GM12878 (cell line): Measurements from ENCODE around the gene ATP12A. TPM values are rescaled to one million over a fixed set of nuclear protein-coding genes. Genes with fewer than 3 reads are reported as not detected.

Source experiments
- ATAC-seq: fragments of 200-7000 bp; cut with Tn5 transposase; 3 replicates; pipeline ENCODE4 v1.9.1; 2020; ENCODE audit warnings: mild to moderate bottlenecking, moderate library complexity
- BruUV-seq: library from RNA; stranded (reverse); fragments of 400-500 nt; replicated peaks from 2 replicates; lab custom pipeline; 2021; lab: Mats Ljungman, UMichigan
- CTCF ChIA-PET: fragments of 300-600 bp; sonication (Branson Sonifier 250); formaldehyde crosslinking; extraction: SDS; loops from one replicate; lab custom pipeline; 2021; ENCODE audit warnings: inconsistent platforms; lab: Yijun Ruan, JAX
- POLR2A ChIA-PET: fragments of 350-600 bp; formaldehyde crosslinking; extraction: SDS; loops from one replicate; lab custom pipeline; 2021; ENCODE audit warnings: inconsistent platforms; lab: Charles Lee
- RAD21 ChIA-PET: fragments of 300-600 bp; sonication (Branson Sonifier 250); formaldehyde crosslinking; loops from one replicate; lab custom pipeline; 2023; ENCODE audit warnings: antibody characterized with exemption; ENCODE audit not compliant: unreplicated experiment; lab: Charles Lee
- SMC1A ChIA-PET: fragments of 300-600 bp; sonication (Branson Sonifier 250); formaldehyde crosslinking; loops from one replicate; lab custom pipeline; 2023; ENCODE audit not compliant: unreplicated experiment, uncharacterized antibody; lab: Charles Lee
- DNase-seq: peaks from one replicate; pipeline ENCODE4 v3.0.0-alpha.2; 2011; ENCODE audit warnings: low read depth, low spot score
- FAIRE-seq: peaks from 3 replicates; lab custom pipeline; 2011; peaks lifted over from hg19 to GRCh38; lab: Jason Lieb, UNC
- H2AFZ ChIP-seq: 2 replicates; pipeline ENCODE4 v1.6.0; 2011; ENCODE audit warnings: low read depth, low read length, control low read depth; ENCODE audit not compliant: control insufficient read depth
- H3K27ac ChIP-seq: 2 replicates; pipeline ENCODE4 v1.5.1; 2011; ENCODE audit warnings: control low read depth; ENCODE audit not compliant: control insufficient read depth, insufficient read depth
- H3K27me3 ChIP-seq, 2 experiments: replicated peaks in 1 of 2; 2 replicates each; pipeline versions ENCODE4 v1.6.0 to v1.6.1; 2011; ENCODE audit warnings: low read length in 1 of 2; ENCODE audit not compliant: control insufficient read depth in 2 of 2, insufficient read depth in 2 of 2
- H3K36me3 ChIP-seq, 2 experiments: 2 replicates each; pipeline ENCODE4 v1.5.1; 2011; ENCODE audit warnings: low read length in 1 of 2; ENCODE audit not compliant: control insufficient read depth in 2 of 2, insufficient read depth in 2 of 2
- H3K4me1 ChIP-seq: 2 replicates; pipeline ENCODE4 v1.6.1; 2011; ENCODE audit warnings: mild to moderate bottlenecking, low read length, moderate library complexity, mixed read lengths; ENCODE audit not compliant: control insufficient read depth, insufficient read depth
- H3K4me2 ChIP-seq: 2 replicates; pipeline ENCODE4 v1.6.0; 2011; ENCODE audit warnings: control low read depth; ENCODE audit not compliant: control insufficient read depth, insufficient read depth
- H3K4me3 ChIP-seq: fragments of 200-600 bp; sonication (generic); 2 replicates; pipeline ENCODE4 v1.5.1; 2016
- H3K79me2 ChIP-seq: 2 replicates; pipeline ENCODE4 v1.6.0; 2011; ENCODE audit warnings: low read length; ENCODE audit not compliant: control insufficient read depth, insufficient read depth
- H3K9ac ChIP-seq: 2 replicates; pipeline ENCODE4 v1.8.0; 2011; ENCODE audit warnings: low read length, control low read depth, mixed read lengths; ENCODE audit not compliant: control insufficient read depth, insufficient read depth
- H3K9me3 ChIP-seq: replicated peaks from 3 replicates; pipeline ENCODE4 v1.5.1; 2011; ENCODE audit warnings: mild to moderate bottlenecking, low read length; ENCODE audit not compliant: control insufficient read depth, insufficient read depth
- H4K20me1 ChIP-seq: 2 replicates; pipeline ENCODE4 v1.6.0; 2011; ENCODE audit not compliant: control insufficient read depth, insufficient read depth
- BHLHE40 ChIP-seq, 2 experiments: fragments of 450-650 bp in 1 of 2; IDR thresholded peaks; 2 replicates each; pipeline ENCODE4 v1.6.1; 2011 to 2017; ENCODE audit warnings: low read depth in 2 of 2, borderline replicate concordance in 1 of 2, improper control_type of control experiment in 1 of 2, low read length in 1 of 2, mild to moderate bottlenecking in 1 of 2
- E2F8 ChIP-seq: fragments of 450-650 bp; IDR thresholded peaks from 2 replicates; pipeline ENCODE4 v1.6.1; 2018; ENCODE audit warnings: mild to moderate bottlenecking, low read depth, moderate library complexity; ENCODE audit not compliant: partially characterized antibody
- FOXK2 ChIP-seq: fragments of 450-650 bp; IDR thresholded peaks from 2 replicates; pipeline ENCODE4 v1.6.1; 2017; ENCODE audit warnings: mild to moderate bottlenecking, moderate library complexity
- HDAC2 ChIP-seq: fragments of 200-600 bp; sonication (generic); IDR thresholded peaks from 2 replicates; pipeline ENCODE4 v1.6.1; 2017
- HDGF ChIP-seq: fragments of 450-650 bp; IDR thresholded peaks from 2 replicates; pipeline ENCODE4 v1.6.1; 2016; ENCODE audit warnings: antibody characterized with exemption
- JUNB ChIP-seq: IDR thresholded peaks from 2 replicates; pipeline ENCODE4 v1.6.1; 2016; ENCODE audit warnings: antibody characterized with exemption, mild to moderate bottlenecking
- KDM1A ChIP-seq: fragments of 200-600 bp; sonication (generic); IDR thresholded peaks from 2 replicates; pipeline ENCODE4 v1.6.1; 2016; ENCODE audit warnings: borderline replicate concordance
- MYB ChIP-seq: fragments of 150-350 bp; IDR thresholded peaks from 2 replicates; pipeline ENCODE4 v1.6.1; 2014; ENCODE audit warnings: mild to moderate bottlenecking, low read depth, low read length, borderline replicate concordance
- NKRF ChIP-seq: fragments of 450-650 bp; conservative IDR thresholded peaks from 2 replicates; pipeline ENCODE4 v1.6.1; 2017; ENCODE audit warnings: mild to moderate bottlenecking, moderate library complexity
- POLR2A ChIP-seq: IDR thresholded peaks from 2 replicates; pipeline ENCODE4 v1.6.1; 2011; ENCODE audit warnings: low read depth, mild to moderate bottlenecking, low read length
- SIN3A ChIP-seq: IDR thresholded peaks from 2 replicates; pipeline ENCODE4 v1.6.1; 2012; ENCODE audit warnings: low read depth, low read length, improper control_type of control experiment
- SMAD1 ChIP-seq: fragments of 450-650 bp; IDR thresholded peaks from 2 replicates; pipeline ENCODE4 v1.6.1; 2018; ENCODE audit warnings: mild to moderate bottlenecking, low read depth; ENCODE audit not compliant: partially characterized antibody
- SP1 ChIP-seq: IDR thresholded peaks from one replicate; pipeline ENCODE4 v1.6.1; 2011; ENCODE audit warnings: low read depth, low read length
- SPI1 ChIP-seq: IDR thresholded peaks from 2 replicates; pipeline ENCODE4 v1.6.1; 2011; ENCODE audit warnings: low read depth, mild to moderate bottlenecking, low read length, moderate library complexity, borderline replicate concordance; ENCODE audit not compliant: insufficient read depth
- ZBTB33 ChIP-seq: fragments of 450-650 bp; IDR thresholded peaks from 2 replicates; pipeline ENCODE4 v1.6.1; 2017; ENCODE audit warnings: mild to moderate bottlenecking
- ZNF217 ChIP-seq: fragments of 450-650 bp; IDR thresholded peaks from 2 replicates; pipeline ENCODE4 v1.6.1; 2017; ENCODE audit warnings: antibody characterized with exemption, mild to moderate bottlenecking
- WGBS: methylation state at CpG from one replicate; pipeline ENCODE4 v1.1.6; 2016; ENCODE audit warnings: low lambda C conversion rate; ENCODE audit not compliant: insufficient replicate concordance, insufficient coverage; ENCODE audit errors: missing lambda C conversion rate; 5-methylcytosine and 5-hydroxymethylcytosine counted together
- in situ Hi-C: fragments of 300-500 bp; cut with MboI; formaldehyde crosslinking; loops from 9 replicates; pipeline ENCODE4 v1.14.3; 2018; ENCODE audit warnings: mixed read lengths
- intact Hi-C: fragments of 100-400 bp; cut with micrococcal nuclease; formaldehyde crosslinking; loops from one replicate; pipeline ENCODE4 v1.14.2; 2022; ENCODE audit not compliant: unreplicated experiment
- polyA plus RNA-seq, 11 experiments: library from polyadenylated mRNA; depleted of rRNA in 4 of 11; unstranded in 6 of 11; stranded (reverse) in 5 of 11; fragments of >200 nt; fragmentation: Nextera tagmentation in 4 of 11; fragmentation: Illumina TruSeq in 1 of 11; extraction: Ambion mirVana in 4 of 11; extraction: Trizol in 1 of 11; gene quantifications; 1 replicate in 1 of 11; 2 replicates in 10 of 11; pipeline versions ENCODE4 v1.2.1 to v1.2.3, GENCODE V29; 2011 to 2016; ENCODE audit warnings: inconsistent platforms in 2 of 11, missing spikeins in 2 of 11, low read depth in 1 of 11
- total RNA-seq, 4 experiments: library from RNA; depleted of rRNA in 3 of 4; stranded (reverse); fragments of >200 nt in 3 of 4; fragmentation: Illumina TruSeq in 1 of 4; extraction: Trizol in 1 of 4; gene quantifications; 2 replicates each; pipeline versions ENCODE4 v1.2.1 to v1.2.3, GENCODE V29; 2013 to 2021
- TF ChIP-seq, protein P1 (sequence below): fragments of 450-650 bp; IDR thresholded peaks from 2 replicates; pipeline ENCODE4 v1.6.1; 2016; ENCODE audit warnings: mild to moderate bottlenecking

The ATP12A gene
- total and polyA plus RNA-seq, 10 of the 15 experiments (the other 5 are each of a cell fraction or from before 2014, with no cell fraction given), result 0.02 to 0.08 (median 0.04) TPM; not detected in 6

DNA sequence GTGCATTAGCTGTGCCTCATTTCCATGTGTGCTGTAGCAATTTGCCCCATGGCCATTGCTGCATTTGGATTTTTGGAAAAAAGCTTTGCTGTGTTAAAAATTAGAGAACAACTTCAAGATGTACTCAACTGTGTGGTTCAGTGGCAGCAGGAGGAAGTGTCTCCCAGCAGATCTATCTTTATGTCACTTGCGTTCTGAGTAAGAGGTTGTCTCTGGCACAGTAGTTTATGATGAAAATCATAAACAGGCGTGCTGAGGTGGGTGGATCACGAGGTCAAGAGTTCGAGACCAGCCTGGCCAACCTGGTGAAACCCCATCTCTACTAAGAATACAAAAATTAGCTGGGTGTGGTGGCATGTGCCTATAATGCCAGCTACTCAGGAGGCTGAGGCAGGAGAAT is 54.7 kb downstream of the ATP12A start:
- no TSS peak for BruUV-seq
- FAIRE-seq, result no peak
- SMC1A ChIA-PET, result no interaction called here
- H2AFZ ChIP-seq, result no peak overlapping the region
- H3K4me2 ChIP-seq, result no peak overlapping the region
- intact Hi-C loops (no loop called here), in situ Hi-C loops (no loop called here)
- H3K27me3 ChIP-seq, result no peaks in the 10 kb centered on the region
- RAD21 ChIA-PET, result no interaction called here
- no peak overlapping the region for H3K4me3 ChIP-seq
- DNase-seq, result peak; percentile 25
- H4K20me1 ChIP-seq, result no peaks in the 10 kb centered on the region
- POLR2A ChIA-PET, result no interaction called here
- H3K27ac ChIP-seq, result no peak overlapping the region
- CTCF ChIA-PET, result interaction anchor here (0.8 kb wide), 1 partner anchor 37 kb away, joined by 4 read pairs; no protein-coding TSS in a partner anchor
- peak; percentile 28; the same call in 1 of the 3 replicates for ATAC-seq
- WGBS, result 0% methylated on average over 4 of the region's 4 CpGs
- no peaks in the 10 kb centered on the region for H3K36me3 ChIP-seq
- peaks cover 13% of the 10 kb centered on the region for H3K4me1 ChIP-seq
- H3K9me3 ChIP-seq, result peaks cover 2% of the 10 kb centered on the region; the same call in 2 of the 3 replicates
- no peaks in the 10 kb centered on the region for H3K79me2 ChIP-seq
- H3K9ac ChIP-seq, result no peak overlapping the region
- TF ChIP-seq JUNB, result peak; percentile 53
- peak in 1 of 2 experiments; percentile 53; a peak in 1 of 4 replicates for TF ChIP-seq BHLHE40 (IDR thresholded peaks at IDR 0.05; ENCODE audit: borderline replicate concordance in 1 of 2, low read depth in 2 of 2, low read length in 1 of 2)
- no peak for TF ChIP-seq SP1
- TF ChIP-seq, protein P1, sequence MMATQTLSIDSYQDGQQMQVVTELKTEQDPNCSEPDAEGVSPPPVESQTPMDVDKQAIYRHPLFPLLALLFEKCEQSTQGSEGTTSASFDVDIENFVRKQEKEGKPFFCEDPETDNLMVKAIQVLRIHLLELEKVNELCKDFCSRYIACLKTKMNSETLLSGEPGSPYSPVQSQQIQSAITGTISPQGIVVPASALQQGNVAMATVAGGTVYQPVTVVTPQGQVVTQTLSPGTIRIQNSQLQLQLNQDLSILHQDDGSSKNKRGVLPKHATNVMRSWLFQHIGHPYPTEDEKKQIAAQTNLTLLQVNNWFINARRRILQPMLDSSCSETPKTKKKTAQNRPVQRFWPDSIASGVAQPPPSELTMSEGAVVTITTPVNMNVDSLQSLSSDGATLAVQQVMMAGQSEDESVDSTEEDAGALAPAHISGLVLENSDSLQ, result no peak
- peak; percentile 36; the same call in 1 of the 2 replicates for TF ChIP-seq SPI1
- TF ChIP-seq POLR2A, result no peak
- no peak for TF ChIP-seq HDAC2
- no peak for TF ChIP-seq SMAD1
- TF ChIP-seq E2F8, result no peak
- TF ChIP-seq ZBTB33, result no peak
- TF ChIP-seq HDGF, result no peak
- TF ChIP-seq FOXK2, result no peak
- no peak for TF ChIP-seq ZNF217
- no peak for TF ChIP-seq MYB
- no peak for TF ChIP-seq SIN3A
- TF ChIP-seq KDM1A, result no peak
- no peak for TF ChIP-seq NKRF
